T-helper 2 cell (primary cell): ENCODE results near the gene ETV1.

ENCODE experiments used
- DNase-seq, 5 experiments: peaks; one replicate each; pipeline versions ENCODE4 v3.0.0 to v3.0.0-alpha.2; 2012 to 2022
- total RNA-seq, 2 donors: gene quantifications; one replicate each; lab custom pipeline; 2026; lab: John Stamatoyannopoulos, UW

Gene ETV1
- total RNA-seq, result 0 to 0.20 reads per million in 2 donors

GRCh38 chr7:13989126-13989948 lies at the start of gene ETV1:
TSS of gene ETV1 (minus strand) at chr7:13989666. CDS start at chr7:13989052, 614 bp downstream.
- DNase-seq, result peak in 2 of 5 experiments; percentile 4 to 46

- no peak for DNase-seq
Measured at GRCh38 chr7:14024406-14024805, 34.9 kb upstream of the ETV1 start.

DNA sequence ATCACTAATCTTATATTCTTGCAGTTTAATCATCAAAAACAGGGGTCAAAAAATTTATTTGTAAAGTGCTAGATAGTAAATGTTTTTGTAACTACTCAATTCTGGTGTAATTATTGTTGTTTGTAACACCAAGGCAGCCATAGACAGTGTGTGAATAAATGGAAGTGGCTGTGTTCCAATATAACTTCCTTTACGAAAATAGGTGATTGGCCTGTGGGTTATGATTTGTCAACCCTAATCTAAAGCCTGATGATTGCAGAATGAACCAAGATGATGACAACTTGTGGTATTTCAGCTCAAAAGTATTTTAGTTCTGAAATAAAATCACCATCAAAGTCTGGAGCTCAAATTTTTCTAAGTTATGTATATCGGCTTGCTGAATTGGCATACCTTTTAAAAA lies 34.4 kb upstream of the ETV1 start:
- no peak for DNase-seq

GRCh38 chr7:14023342-14023741 lies 33.9 kb upstream of the ETV1 start:
- DNase-seq, result no peak

- DNase-seq, result no peak
Measured at GRCh38 chr7:14021069-14021468, 31.6 kb upstream of the ETV1 start.

- no peak for DNase-seq
Measured at GRCh38 chr7:14020339-14020900, 31.0 kb upstream of the ETV1 start.

DNA sequence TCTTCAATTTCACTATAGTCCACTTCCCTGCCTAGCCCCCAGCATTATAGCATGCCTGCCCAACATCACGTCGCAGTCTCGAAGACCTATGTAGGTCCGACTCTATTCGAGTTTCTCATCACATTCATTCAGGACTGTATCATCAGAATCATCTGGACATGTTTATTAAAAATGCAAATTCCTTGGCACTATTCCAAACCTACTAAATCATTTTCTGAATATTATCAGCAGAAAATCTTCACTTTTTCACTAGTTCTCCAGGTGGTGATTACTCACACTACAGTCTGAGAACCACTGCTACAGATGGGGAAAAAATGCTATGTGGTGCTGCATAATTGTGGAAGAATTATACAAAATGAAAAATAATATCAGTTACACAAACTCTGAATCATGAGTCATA lies 29.3 kb upstream of the ETV1 start:
- DNase-seq, result no peak

DNA sequence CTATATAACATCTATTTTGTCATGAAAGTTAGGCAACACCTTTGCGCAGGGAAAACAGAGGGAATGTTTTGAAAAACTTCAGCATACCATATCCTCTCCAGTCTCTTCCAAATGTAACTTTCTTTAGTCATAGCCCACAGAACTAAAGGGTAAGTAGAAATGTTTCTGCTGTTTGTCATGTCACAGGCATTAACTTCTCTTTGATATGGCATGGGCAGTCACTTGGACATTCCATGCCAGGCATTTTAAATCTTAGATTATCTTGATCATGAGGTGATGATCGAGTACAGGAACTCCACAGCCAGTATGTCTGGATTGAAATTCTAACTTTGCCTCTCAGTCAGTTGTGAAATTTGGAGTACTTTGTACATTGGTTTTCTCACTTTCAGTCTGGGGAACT lies 27.5 kb upstream of the ETV1 start:
- no peak for DNase-seq

DNA sequence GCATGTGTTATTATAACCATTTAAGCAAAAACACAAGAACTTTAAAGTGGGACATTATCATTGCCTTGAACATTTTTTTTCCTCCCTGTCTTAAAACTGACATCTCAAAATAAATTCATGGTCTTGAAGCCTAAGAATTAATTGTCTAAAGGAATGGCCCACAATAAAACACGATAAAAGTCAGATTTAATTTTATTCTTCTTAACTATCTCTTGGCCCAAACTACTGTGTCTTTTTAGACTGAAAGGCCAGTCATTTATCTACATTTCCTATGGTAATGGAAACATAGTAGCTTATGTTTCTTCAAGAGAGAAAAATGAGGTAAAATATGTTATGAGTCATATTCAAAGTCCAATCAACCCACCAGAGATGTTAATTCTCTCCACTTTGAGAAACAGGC lies 24.4 kb upstream of the ETV1 start:
- DNase-seq, result no peak

DNA sequence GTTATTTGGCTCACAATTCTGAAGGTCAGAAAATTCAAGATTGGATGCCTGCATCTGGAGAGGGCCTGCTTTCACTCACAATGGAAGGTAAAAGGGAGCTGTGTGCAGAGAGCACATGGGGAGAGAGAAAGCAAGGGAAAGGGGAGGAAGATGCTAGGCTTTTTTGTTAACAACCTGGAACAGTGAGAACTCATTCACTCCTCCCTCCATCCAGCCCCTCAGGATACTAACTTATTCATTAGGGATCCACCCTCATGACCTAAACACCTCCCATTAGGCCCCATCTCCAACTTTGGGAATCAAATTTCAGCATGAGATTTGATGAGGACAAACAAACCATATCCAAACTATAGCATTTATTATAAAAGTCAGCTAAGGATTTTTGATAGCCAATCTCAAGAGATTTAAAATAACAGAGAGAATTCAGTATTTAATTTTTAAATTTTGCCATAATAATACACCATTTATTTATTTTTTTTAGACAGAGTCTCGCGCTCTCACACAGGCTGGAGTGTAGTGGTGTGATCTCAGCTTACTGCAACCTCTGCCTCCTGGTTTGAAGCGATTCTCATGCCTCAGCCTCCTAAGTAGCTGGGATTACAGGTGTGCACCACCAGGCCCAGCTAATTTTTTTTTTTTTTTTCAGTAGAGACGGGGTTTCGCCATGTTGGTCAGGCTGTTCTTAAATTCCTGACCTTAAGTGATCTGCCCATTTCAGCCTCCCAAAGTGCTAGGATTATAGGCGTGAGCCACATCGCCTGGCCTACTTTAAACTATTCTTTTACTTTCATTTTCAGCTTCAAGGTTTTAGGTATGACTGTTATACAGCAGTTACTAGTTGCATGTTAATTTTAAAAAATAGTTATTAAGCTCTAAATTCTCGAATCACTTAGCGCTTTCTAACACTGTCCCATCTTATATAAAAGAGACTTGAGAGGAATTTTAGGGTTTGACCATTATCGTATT lies 20.3 kb upstream of the ETV1 start:
- peak in 1 of 5 experiments; percentile 0 for DNase-seq

DNA sequence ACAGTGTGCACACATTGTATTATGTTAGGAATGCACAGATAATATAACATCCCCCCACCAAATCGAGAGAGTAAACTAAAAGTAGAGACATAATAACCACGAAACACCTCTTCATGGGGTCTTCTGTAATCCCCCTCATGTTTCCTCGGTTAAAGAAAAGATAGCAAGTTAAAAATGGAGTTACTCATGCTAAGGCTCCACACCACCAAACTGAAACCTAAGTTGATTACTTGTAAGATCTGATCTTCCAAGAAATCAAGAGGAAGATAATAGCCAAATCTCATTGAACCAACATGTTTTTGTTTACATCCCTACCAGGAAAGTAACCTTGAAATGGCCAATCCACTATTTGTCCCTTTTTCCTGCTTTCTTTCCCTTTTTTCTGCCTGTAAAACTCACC lies 11.7 kb upstream of the ETV1 start:
- no peak for DNase-seq

GRCh38 chr7:14000247-14000646 lies 10.8 kb upstream of the ETV1 start:
- DNase-seq, result peak in 1 of 5 experiments; percentile 17

- no peak for DNase-seq
Measured at GRCh38 chr7:13998866-13999265, 9.4 kb upstream of the ETV1 start.

DNA sequence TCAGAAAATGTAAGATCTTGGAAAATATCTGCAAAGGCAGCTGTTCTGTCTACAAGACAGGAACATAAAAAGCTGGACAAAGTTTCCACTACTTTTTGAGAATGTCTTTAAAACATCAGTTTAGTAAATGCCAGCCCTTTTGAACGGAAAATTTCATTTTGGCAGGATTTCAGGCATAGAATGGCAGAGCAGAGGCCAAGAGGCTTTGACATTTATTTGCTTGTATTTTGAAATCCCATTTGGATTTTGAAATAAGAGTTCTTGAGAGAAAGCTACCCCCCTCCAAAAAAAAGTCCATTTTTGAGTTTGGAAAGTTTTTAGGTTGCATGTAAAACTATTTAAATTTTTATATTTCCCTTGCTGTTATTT lies 3.1 kb upstream of the ETV1 start:
- no peak for DNase-seq

- no peak for DNase-seq
Measured at GRCh38 chr7:13991791-13992595, 2.5 kb upstream of the ETV1 start.

DNA sequence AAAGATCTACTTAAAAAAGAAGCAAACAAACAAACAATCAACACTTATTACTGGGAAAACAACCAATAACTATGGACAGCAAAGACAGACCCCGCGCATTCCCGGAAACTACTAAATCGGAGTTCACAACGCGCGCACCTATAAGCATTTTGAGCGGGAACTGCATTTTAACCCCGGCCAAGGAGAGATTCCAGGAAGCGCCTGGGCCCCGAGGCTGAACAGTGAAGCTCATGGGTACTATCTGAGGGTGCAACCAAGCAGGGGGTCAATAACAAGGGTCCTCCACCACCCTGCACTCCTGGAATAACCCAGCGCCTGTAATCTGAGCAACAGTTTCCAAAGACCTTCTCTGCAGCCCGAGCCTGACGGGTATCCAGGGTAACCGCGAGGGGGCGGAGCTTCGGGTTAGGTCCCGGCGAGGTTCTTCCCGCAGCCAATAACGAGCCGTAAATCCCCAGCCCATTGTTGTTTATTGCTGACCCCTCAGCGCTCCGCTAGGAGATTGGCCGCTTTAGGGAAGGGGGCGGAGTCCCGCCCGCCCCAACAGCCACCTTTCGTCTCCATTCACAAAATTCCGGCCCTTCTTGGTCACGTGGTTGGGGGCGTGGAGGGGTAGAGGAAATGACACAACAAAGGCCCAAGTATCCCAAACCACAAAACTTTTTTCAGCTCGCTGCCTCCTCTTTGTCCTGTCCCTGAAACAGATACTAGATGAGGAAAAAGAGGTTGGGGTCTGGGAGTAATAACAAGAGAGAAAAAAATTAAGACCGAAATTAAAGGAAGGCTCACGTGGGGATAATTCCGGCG lies 1.7 kb upstream of the ETV1 start:
- DNase-seq, result peak; percentile 13 to 89 (median 59)

- DNase-seq, result peak in 2 of 5 experiments; percentile 27 to 61
Measured at GRCh38 chr7:13990319-13990983, 985 bp upstream of the ETV1 start.

- no peak for DNase-seq
Measured at GRCh38 chr7:13989949-13990305, 461 bp upstream of the ETV1 start.

GRCh38 chr7:13988731-13989125 lies 738 bp downstream of the ETV1 start:
- no peak for DNase-seq

DNA sequence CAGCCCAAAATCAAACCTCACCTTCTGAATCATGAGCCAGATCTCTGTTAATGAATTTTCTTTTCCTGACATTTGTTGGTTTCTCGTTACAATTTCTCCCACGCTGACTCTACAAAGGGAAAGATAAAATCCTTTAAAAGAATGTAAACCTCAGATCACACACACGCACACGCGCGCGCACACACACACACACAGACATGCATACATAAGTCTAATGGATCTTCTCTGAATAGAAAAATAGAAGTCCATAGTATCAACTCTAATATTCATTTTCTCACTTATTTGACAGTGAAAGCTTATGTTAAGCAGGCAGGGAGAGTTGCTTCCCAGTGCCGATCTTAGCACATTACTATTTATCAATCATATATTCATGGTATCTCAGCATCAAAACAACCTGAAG lies 1.4 kb downstream of the ETV1 start:
- no peak for DNase-seq

- no peak for DNase-seq
Measured at GRCh38 chr7:13987395-13987794, 2.1 kb downstream of the ETV1 start.
